HuH-7 (cell line): Measurements from ENCODE around the gene DLG2.

Experiments used
- DNase-seq: peaks from one replicate; pipeline ENCODE4 v3.0.0; 2011; ENCODE audit warnings: low spot score

The DLG2 gene

DNA sequence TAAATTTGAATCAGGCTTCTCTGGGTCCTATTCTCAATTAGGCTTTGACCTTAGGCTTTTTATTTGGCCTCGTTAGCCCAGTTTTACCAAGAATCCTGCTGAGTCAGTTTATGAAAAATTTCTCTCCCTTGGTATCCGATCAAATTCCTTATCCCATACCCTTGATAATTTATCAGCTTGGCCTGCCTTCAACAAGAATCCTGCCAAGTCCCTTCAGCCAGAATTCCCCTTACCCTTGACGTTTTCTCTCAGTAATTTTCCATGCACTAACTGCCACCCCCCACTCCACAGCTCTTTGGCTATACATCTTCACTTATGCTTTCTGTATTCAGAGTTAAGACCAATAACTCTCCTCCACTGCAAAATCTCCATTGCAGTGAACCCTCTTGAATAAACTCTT is 1530.0 kb downstream of the DLG2 start:
- no peak for DNase-seq

DNA sequence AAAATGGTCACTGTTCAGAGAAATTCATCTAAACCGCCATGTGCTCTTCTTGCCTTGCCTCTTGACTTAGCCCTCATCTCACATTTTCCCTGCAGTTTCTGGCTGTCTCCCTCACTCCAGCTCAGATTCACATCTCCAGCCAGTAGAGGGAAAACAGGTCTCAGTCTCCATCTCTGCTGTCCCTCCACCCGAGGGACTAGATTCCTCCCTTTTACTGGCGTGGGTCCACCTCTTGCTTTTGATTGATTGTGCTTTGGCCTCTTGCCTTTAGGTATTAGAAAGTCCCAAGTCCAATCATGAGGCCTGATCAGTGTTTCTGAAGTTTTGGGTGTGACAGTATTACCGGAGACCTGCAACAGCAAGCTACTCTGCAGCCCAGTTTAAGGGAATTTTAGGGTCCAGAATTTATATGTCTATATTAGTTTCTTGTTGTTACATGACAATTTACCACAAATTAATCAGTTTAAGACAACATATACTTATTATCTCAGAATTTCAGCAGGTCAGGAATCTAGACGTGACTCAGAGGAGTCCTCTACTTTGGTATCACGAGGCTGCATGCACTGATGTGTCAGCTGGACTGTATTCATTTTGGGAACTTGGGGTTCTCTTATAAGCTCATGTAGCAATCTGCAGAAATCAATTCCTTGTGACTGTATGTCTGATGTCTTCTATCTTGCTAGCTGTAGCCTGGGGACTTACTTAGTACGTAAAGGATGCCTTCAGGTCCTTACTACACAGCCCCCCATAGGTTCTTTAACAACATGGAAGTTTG is 1535.7 kb downstream of the DLG2 start:
- peak; percentile 2 for DNase-seq

DNA sequence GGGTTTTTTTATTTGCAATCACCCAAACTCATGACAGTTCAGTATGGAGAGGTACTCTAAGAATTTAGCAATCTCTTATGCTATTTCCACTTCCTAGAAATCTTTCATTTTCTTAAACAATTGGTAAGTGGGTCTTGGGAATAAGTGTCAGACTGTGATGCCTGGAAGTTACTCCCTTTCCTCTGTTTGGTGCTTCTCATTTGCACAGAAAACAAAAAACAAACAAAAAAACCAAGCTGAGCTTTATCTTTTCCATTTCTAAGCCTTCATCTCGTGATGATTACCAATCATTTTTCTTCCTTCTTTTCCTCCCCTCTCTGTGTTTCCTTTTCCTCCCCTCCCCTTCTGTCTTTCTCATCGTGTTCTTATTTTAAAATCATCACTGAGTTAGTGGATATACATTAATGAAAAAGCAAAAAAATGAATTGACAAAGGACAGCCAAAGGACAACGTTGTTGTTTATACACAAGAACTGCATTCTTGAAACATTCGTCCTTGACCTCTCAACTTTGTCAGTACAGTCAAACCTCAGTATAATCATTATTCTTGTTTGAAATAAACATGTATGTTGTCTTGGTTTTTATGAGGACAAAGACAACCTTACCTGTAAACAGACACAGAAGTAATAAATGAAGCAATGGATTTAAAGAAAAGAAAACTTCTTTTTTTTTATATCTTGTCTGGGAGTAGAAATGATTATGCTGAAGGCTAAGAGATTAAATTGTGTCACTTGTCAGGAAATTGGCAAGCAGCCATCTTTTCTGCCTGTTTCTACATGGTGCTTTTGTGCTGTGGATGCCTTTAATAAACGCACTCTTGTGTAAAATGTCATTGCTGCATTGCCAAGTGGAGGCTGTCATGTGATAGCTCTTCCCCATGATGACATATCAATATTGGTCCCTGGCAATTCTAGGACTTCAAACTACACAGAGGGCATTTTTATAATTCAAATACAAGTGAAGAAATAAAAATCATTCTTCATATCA is 1537.8 kb downstream of the DLG2 start:
- no peak for DNase-seq

DNA sequence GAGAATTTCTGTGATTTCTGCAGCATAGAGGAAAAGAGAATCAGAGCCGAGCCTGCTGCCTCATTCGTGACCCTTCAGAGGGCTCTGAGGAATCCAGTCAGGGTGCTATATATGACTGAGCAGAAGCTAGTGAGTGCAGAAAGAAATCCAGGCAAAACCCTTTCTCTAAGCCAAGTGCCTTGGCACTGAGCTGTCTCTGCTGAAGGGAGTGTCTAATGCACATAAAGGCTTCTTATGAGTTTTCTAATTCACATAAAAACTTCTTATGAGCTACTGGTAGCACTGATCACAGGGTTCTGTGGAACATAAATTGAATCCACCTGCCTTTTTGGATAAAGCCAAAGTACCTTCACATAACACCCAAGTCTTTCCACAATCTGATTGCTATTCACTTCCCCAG is 1555.3 kb downstream of the DLG2 start:
- no peak for DNase-seq

DNA sequence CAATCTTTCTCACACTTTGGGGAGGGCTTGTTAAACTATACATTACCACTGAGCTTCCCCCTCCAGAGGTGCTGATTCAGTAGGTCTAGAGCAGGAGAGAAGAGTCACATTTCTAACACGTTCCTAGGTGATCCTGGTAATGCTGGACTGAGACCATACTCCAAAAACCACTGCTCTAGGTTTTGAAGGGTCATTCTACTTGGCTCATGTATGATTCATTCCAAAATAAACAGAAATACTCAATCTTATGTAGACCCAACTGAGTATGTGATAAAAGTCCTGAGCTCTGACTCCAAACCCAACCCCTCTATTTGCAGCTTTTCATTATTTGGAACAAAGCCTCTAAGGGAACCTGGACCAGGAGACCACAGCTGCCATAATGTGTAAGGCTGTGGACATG is 1558.1 kb downstream of the DLG2 start:
- no peak for DNase-seq

DNA sequence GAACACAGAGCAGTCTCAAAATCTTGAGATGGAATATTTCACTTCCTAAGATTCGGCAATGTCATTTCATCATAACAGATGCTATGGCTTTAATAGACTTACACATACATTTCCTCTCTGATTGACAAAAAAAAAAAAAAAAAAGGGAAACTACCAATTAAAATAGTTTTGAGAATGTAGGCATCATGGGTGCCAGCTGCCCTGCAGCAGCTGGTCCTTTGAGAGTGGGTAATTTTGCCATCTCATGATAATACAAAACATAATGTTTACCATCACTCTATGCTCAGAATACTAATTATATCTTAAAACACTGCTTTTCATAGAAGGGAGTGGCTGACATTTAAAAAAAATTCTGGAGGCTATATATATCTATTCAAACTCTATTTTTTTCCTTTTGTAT is 1565.4 kb downstream of the DLG2 start:
- DNase-seq: no peak

DNA sequence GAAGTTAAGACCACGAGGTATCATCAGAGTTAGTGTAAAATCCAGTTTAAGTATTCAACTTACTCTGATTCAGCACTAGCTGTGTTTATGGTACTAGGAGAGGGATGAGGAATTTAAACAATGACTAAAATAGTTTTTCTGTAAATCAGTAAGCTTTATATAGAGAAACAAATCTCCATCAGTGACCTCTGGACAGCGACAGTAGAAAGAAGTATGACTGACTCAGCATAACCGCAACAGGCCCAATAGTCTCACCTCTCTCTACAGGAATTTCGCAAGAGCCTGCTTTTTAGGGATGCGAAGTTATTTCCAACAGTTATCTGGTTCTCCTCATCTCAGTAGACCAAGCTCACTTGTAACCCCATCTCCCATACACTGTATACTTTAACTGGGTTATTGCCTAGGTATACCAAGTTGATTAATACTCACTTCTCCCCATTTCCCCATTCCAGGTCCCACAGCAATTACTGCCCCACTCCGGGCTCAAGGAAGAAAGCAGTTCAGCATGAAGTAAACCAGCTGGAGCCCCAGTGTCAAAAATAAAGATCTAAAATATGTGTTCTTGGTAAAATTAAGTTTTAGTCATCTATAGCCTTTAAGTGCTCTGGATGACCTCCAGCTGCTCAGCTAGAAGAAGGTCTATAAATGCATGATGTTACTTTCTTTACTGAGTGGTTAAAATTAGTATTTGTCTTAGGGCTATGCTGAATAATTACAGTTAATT is 1570.3 kb downstream of the DLG2 start:
- no peak for DNase-seq

DNA sequence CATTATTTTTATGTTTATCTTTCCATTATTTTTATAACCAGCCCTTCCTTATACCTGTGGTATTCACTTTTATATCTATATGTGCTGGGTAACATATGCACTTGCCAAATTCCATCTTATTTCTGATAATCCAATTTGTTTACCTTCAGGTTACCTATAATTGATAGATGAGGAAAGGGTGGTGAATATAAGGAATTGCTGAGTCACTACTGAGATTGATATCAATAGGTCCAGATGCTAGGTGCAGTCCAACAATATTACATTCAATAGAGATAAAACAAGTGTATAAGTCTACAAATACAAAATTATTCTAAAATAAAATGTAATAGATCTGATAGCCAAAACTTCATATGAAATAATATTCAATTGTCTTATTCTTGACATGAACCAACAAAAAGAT is 1582.0 kb downstream of the DLG2 start:
- no peak for DNase-seq

DNA sequence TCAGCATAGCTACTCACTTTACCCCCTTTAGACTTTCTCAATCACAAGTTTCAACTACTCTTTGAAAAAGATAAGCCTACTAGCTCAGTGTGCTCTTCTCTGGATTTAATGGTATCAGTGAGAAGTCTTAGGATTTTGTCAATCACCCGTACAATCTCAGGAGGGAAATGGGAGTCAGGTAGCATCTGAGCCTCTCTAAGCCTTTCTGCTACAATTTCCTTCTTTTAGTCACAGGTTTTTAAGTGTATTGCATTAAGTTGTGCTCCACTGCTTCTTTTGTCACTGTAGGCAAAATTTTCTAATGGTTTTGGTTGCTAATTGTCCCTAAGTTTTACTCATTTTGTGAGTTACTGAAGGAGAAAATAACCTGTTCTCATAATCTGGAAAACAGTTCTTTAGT is 1582.4 kb downstream of the DLG2 start:
- no peak for DNase-seq

DNA sequence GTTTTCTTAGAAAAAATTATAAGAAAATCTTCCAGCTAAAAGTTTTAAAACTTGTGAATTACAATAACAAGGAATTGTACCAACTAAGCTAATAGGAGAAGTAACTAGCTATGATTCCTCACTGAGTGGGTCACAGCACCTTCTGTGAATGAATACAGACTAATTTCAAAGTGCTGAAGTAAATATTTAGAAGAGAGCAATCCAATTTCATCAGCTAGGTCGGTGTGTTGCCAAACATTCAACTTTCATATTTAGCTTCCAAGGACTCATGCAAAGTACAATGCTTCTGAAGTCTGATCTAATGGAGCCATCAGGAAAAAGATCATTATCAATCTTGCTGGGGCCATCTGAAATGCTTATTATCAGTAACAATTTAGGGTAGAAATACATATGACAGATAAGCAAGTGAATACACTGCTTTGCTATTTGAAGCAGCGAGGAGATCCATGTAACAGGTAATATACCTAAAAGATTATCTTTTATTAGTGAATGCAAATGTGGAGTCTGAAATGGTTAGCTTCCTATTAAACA is 1590.4 kb downstream of the DLG2 start:
- no peak for DNase-seq

DNA sequence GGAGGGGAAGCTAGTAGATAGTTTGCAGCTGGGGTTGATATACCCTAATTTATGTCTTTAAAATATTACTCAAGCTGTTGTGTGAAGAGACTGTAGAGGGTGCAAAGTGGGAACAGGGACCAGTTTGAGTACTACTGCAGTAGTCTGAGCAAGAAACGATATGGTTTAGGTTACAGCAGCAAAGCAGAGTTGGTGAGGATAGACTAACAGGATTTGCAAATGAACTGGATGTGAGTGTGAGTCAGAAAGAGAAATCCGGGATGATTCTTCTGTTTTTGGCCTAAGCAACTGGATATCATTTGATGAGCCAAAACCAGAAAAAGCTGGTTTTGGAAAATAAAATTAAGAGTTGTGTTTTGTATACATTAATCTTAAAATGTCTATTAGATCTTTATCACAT is 1591.5 kb downstream of the DLG2 start:
- no peak for DNase-seq

DNA sequence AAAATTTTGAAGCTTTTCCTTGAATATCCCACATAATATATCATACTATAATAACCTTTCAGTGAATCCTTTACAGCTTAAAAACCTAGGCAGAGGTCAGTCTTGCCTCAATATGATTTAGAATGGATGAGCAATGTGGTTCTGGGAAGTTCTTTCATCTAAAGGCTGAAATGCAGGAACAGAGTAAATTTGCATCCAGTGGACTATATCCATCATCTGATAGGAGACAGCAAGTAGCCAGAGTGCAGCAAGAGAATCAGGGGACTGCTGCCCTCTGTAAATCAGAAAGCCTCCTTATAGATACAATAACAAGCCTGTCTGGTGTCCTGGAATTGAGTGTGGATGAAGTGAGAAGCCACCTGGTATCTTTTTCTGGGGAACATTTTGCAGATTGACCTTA is 1592.7 kb downstream of the DLG2 start:
- DNase-seq: no peak

DNA sequence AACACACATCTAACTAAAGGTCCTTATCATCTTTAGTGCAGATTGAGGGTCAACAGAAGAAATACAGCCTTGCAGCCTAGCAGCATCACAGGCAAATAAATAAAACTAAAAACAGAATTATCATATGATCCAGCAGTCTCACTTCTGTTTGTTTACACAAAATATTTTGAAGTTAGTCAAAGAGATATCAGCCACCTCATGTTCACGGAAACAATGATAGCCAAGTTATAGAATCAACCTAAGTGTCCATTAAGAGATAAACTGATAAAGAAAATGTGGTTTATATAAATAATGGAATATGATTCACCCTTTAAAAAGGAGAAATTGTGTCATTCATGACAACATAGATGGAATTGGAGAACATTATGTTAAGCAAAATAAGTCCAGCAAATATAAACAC is 1602.9 kb downstream of the DLG2 start:
- no peak for DNase-seq

DNA sequence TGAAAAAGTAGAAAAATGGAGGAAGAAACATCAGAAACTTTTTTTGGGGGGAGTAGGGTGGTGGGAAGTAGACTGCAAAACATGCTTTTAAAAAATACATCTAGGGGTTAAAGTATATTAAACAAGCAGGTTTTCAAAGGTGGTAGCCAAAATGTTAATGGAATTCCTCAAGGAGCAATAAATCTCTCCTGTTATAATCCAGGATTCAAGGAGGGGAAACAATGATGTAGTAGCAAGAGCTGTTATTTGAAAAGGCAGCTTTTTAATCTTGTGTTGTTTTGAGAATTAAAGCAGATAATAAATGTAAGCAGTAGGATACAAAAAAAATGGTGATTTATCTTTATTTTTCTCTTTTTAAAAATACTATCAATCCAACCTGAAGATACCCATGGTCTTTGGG is 1604.4 kb downstream of the DLG2 start:
- no peak for DNase-seq

DNA sequence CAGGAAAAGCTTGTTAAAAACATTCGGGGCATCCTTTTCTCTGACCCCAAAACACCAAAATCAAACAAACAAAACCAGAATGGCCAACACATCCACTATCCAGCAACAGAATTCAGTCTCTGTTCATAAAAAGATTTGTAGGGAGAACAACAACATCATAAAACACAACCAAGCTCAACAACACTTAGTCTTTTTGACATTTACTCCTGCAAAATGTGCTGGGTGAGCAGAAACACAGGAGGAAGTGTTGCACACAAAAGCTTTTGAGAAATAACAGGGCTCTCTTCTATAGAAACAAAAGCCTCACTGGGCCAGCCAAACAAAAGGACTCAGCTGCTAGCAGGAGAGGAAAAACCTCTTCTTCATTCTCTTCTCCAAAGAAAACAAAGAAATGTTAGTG is 1604.9 kb downstream of the DLG2 start:
- DNase-seq: no peak

DNA sequence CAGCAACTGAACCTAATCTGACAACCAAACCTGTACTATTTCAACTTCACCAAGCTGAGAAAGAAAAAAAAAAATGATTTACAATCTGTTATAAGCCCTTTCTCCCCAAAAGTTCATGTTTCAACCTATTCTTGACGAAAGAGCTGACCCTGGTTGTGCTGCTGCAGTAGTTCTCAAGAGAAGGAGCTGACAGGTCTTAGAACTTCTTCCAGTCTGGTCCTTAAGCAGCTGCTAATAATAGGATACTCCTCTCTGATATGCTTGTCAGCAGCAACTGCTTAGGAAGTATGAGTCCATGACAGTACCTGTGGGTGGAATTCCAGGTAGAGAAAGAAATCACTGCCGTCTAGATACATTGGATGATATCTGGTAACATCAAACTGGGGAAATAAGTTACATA is 1605.9 kb downstream of the DLG2 start:
- no peak for DNase-seq

DNA sequence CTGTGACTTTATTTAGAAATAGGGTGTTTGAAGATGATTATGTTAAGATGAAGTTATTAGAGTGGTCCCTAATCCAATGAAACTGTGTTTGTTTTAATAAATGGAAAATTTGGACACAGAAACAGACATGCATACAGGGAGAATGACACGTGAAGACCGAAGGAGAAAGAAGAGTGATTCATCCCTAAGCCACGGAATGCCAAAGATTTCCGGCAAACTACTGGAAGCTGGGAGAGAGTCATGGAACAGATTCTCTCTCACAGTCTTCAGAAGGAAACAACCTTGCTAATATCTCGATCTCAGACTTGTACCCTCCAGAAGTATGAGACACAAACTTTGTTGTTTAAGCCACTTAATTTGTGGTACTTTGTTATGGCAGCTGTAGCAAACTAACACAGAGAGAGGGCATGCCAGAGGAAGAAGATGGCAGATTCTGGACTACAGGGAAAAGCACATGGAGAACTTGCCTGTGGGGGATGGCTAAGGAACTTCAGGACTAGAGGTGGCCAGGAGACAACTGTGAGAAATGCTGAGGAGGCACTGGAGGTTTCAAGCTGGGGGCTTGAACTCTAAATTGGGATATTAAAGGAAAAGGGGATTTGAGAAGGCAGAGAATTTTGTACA is 1607.5 kb downstream of the DLG2 start:
- DNase-seq: no peak

DNA sequence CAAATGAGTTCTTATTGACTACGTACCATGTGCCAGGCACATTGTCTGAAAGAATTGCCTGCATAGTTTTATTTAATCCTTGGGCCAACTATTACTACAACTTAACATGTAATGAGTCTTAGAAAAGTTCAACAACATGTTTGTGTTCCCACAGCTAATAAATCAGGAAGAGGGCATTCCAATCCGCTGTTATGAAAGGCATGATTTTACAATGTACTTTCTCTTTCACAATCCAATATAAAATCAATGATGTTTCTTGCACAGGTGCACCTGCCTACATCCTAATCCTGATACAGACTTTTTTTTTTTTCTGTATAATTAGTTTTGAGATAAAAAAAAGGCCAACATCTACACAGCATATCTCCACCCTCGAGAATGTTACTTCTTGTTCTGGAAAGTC is 1612.6 kb downstream of the DLG2 start:
- no peak for DNase-seq

DNA sequence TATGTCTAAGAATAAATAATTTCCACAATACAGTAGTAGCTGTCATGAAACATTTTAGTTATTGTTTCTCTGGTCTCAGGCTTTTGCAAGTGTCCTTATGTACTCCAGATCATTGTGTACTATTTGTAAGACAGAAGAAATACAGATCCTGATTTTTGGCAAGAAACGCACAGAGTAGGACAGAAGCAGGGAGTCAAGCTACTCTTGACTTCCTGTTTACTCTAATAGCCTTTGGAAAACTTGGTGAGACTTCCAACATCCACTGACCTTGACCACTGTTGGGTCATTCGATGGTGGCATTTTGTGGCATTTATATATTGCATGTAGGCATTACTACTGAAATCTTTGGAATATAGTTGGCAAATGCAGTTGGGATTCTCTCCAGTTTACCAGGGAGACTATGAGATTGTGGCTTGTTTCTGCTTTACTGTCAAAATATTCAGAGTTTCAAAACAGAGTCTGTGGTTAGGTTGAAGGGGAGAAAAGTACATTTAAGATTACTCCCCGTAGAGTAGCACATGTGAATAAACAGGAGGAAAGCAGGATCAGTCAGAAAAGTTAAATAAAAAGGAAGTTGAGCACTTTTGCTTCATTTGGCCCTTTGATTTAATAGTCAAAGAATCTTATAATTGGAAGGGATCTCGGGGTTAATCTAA is 1614.8 kb downstream of the DLG2 start:
- no peak for DNase-seq

DNA sequence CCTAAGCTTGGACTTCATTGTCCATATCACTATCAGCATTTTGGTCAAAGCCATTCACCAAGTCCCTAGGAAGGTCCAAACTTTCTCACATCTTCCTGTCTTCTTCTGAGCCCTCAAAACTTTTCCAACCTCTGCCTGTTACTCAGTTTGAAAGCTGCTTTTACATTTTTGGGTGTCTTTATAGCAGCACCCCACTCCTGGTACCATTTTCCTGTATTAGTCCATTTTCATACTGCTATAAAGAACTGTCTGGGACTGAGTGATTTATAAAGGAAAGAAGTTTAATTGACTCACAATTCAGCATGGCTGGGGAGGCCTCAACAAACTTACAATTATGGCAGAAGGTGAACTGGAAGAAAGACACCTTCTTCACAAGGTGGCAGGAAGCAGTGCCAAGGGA is 1624.0 kb downstream of the DLG2 start:
- no peak for DNase-seq

DNA sequence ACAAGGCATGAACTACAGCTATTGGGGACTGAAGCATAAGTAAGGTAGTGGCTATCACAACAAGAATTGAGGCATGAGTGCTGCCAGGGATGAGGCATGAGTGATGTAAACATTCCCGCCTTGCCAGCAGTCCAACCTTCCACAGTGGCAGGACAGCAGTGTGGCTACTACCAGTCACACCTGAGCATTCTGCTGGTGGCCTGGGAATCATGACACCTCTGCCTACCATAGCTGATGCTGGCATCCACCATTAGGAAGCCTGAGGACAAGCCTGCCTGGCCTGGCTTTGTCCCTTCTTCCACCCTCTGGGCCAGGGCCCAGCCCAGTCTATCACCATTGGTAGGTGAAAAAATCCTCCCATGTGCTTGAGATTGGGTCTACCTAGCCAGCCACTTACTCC is 1628.2 kb downstream of the DLG2 start:
- DNase-seq: no peak
